Endothelial cell of umbilical vein (primary cell): ENCODE results near the gene NAPA. TPM values are rescaled to one million over a fixed set of nuclear protein-coding genes. Genes with fewer than 3 reads are reported as not detected.

Source experiments
- BruUV-seq: library from RNA; stranded (reverse); fragments of 400-500 nt; replicated peaks from 2 replicates; lab custom pipeline; 2021; lab: Mats Ljungman, UMichigan
- CTCF ChIA-PET: fragments of 300-600, 350-600 bp; sonication (Branson Sonifier 250); formaldehyde crosslinking; loops from one replicate; lab custom pipeline; 2021; ENCODE audit warnings: antibody characterized with exemption, inconsistent platforms; lab: Charles Lee
- POLR2A ChIA-PET: fragments of 300-600, 350-600 bp; sonication (Branson Sonifier 250); formaldehyde crosslinking; loops from one replicate; lab custom pipeline; 2021; ENCODE audit warnings: antibody characterized with exemption, inconsistent platforms; lab: Charles Lee
- DNase-seq: peaks from one replicate; pipeline ENCODE4 v3.0.0-alpha.2; 2011; ENCODE audit warnings: low read depth, low spot score
- FAIRE-seq: peaks from 2 replicates; lab custom pipeline; 2011; peaks lifted over from hg19 to GRCh38; lab: Jason Lieb, UNC
- H2AFZ ChIP-seq: 2 replicates; pipeline ENCODE4 v1.6.0; 2012; ENCODE audit warnings: low read depth, low read length, control low read depth, inconsistent platforms
- H3K27ac ChIP-seq: 2 replicates; pipeline ENCODE4 v1.5.1; 2011; ENCODE audit warnings: low read depth, mild to moderate bottlenecking, control low read depth, low read length, moderate library complexity; ENCODE audit not compliant: insufficient read depth
- H3K27me3 ChIP-seq, 2 experiments: 2 replicates each; pipeline versions ENCODE4 v1.6.0 to v1.6.1; 2011; ENCODE audit warnings: low read length in 2 of 2, mixed read lengths in 1 of 2; ENCODE audit not compliant: control insufficient read depth in 2 of 2, insufficient read depth in 2 of 2
- H3K36me3 ChIP-seq, 2 experiments: 2 replicates in 1 of 2; 3 replicates in 1 of 2; pipeline ENCODE4 v1.5.1; 2011; ENCODE audit warnings: low read length in 2 of 2, mild to moderate bottlenecking in 1 of 2, moderate library complexity in 1 of 2; ENCODE audit not compliant: control insufficient read depth in 2 of 2, insufficient read depth in 2 of 2; ENCODE audit errors: extremely low read depth in 1 of 2
- H3K4me1 ChIP-seq: 3 replicates; pipeline ENCODE4 v1.5.1; 2011; ENCODE audit warnings: mild to moderate bottlenecking, low read length; ENCODE audit not compliant: control insufficient read depth, insufficient read depth; ENCODE audit errors: extremely low read depth
- H3K4me2 ChIP-seq: 2 replicates; pipeline ENCODE4 v1.6.1; 2011; ENCODE audit warnings: low read length, control low read depth, mixed read lengths; ENCODE audit not compliant: insufficient read depth
- H3K4me3 ChIP-seq, 3 experiments: fragments of 200-600 bp in 1 of 3; sonication (generic), shearing (Covaris generic) in 1 of 3; replicated peaks in 1 of 3; 2 replicates each; pipeline ENCODE4 v1.5.1; 2011 to 2016; ENCODE audit warnings: control low read depth in 3 of 3, low read length in 3 of 3, mild to moderate bottlenecking in 2 of 3, inconsistent platforms in 1 of 3, low read depth in 1 of 3, moderate library complexity in 1 of 3; ENCODE audit not compliant: insufficient read depth in 1 of 3
- H3K79me2 ChIP-seq: 2 replicates; pipeline ENCODE4 v1.6.0; 2012; ENCODE audit warnings: low read length, inconsistent platforms; ENCODE audit not compliant: control insufficient read depth, insufficient read depth
- H3K9ac ChIP-seq: replicated peaks from 2 replicates; pipeline ENCODE3; 2011; ENCODE audit warnings: low read length, control low read depth; ENCODE audit not compliant: insufficient read depth; ENCODE audit errors: extremely low read depth
- H3K9me1 ChIP-seq: replicated peaks from 3 replicates; pipeline ENCODE4 v1.6.0; 2011; ENCODE audit warnings: mild to moderate bottlenecking, low read length; ENCODE audit not compliant: control insufficient read depth, insufficient read depth; ENCODE audit errors: extremely low read depth
- H3K9me3 ChIP-seq: replicated peaks from 2 replicates; pipeline ENCODE4 v1.5.1; 2012; ENCODE audit warnings: low read length, inconsistent platforms; ENCODE audit not compliant: control insufficient read depth, insufficient read depth
- H4K20me1 ChIP-seq: replicated peaks from 2 replicates; pipeline ENCODE3; 2011; ENCODE audit warnings: mild to moderate bottlenecking, low read length; ENCODE audit not compliant: control insufficient read depth, insufficient read depth; ENCODE audit errors: extremely low read depth
- CTCF ChIP-seq, 2 donors: IDR thresholded peaks; 1 replicate in 1 of 2; 2 replicates in 1 of 2; pipeline ENCODE4 v1.5.1; 2011; ENCODE audit warnings: low read length in 2 of 2, mild to moderate bottlenecking in 2 of 2, moderate library complexity in 2 of 2, control low read depth in 1 of 2, inconsistent platforms in 1 of 2, low read depth in 1 of 2; ENCODE audit not compliant: insufficient read depth in 1 of 2; ENCODE audit errors: extremely low read depth in 1 of 2
- EZH2 ChIP-seq: IDR thresholded peaks from 2 replicates; pipeline ENCODE4 v1.6.1; 2012; ENCODE audit warnings: borderline replicate concordance, low read depth, mild to moderate bottlenecking, moderate library complexity, low read length, inconsistent platforms; ENCODE audit not compliant: severe bottlenecking
- FOS ChIP-seq: IDR thresholded peaks from 2 replicates; pipeline ENCODE4 v1.6.1; 2011; ENCODE audit warnings: mild to moderate bottlenecking, low read length, moderate library complexity, borderline replicate concordance; ENCODE audit not compliant: insufficient read depth
- GATA2 ChIP-seq: IDR thresholded peaks from 2 replicates; pipeline ENCODE4 v1.7.0; 2011; ENCODE audit warnings: low read depth, mild to moderate bottlenecking, moderate library complexity, mixed read lengths, low read length; ENCODE audit not compliant: insufficient read length, insufficient read depth
- JUN ChIP-seq: IDR thresholded peaks from 2 replicates; pipeline ENCODE4 v1.6.1; 2011; ENCODE audit warnings: borderline replicate concordance, low read depth; ENCODE audit not compliant: insufficient read length, insufficient read depth
- MAX ChIP-seq: IDR thresholded peaks from 2 replicates; pipeline ENCODE4 v1.6.1; 2011; ENCODE audit not compliant: insufficient read depth, insufficient read length
- MYC ChIP-seq: IDR thresholded peaks from one replicate; pipeline ENCODE4 v1.6.1; 2011; ENCODE audit warnings: mild to moderate bottlenecking, low read depth, low read length
- POLR2A ChIP-seq: IDR thresholded peaks from 2 replicates; pipeline ENCODE4 v1.6.1; 2012; ENCODE audit warnings: low read depth, mild to moderate bottlenecking, control low read depth, low read length
- POLR2AphosphoS5 ChIP-seq: IDR thresholded peaks from 2 replicates; pipeline ENCODE4 v1.6.1; 2012; ENCODE audit warnings: low read depth, mild to moderate bottlenecking, control low read depth, low read length, moderate library complexity; ENCODE audit not compliant: insufficient read depth
- dilution Hi-C: fragments of 300-500 bp; cut with MboI; formaldehyde crosslinking; loops from one replicate; pipeline ENCODE4 v1.15.0; 2019; ENCODE audit warnings: low sequenced_read_pairs; ENCODE audit not compliant: extremely low pct_ligation_motif_present
- intact Hi-C: fragments of 100-400 bp; cut with micrococcal nuclease; formaldehyde crosslinking; loops from one replicate; pipeline ENCODE4 v1.10.0; 2022
- polyA plus RNA-seq, 4 experiments: library from polyadenylated mRNA; depleted of rRNA in 3 of 4; stranded (reverse) in 3 of 4; unstranded in 1 of 4; fragments of >200 nt; gene quantifications; 2 replicates each; pipeline versions ENCODE4 v1.2.1 to v1.2.3, GENCODE V29; 2011 to 2012; ENCODE audit warnings: missing spikeins in 1 of 4
- total RNA-seq: library from RNA; stranded (reverse); gene quantifications from 2 replicates; pipeline ENCODE4 v1.2.3, GENCODE V29; 2021

Gene NAPA
- total and polyA plus RNA-seq, 2 donors (not counting 3 experiments of a cell fraction or from before 2014, with no cell fraction given): 107 to 154 TPM

DNA sequence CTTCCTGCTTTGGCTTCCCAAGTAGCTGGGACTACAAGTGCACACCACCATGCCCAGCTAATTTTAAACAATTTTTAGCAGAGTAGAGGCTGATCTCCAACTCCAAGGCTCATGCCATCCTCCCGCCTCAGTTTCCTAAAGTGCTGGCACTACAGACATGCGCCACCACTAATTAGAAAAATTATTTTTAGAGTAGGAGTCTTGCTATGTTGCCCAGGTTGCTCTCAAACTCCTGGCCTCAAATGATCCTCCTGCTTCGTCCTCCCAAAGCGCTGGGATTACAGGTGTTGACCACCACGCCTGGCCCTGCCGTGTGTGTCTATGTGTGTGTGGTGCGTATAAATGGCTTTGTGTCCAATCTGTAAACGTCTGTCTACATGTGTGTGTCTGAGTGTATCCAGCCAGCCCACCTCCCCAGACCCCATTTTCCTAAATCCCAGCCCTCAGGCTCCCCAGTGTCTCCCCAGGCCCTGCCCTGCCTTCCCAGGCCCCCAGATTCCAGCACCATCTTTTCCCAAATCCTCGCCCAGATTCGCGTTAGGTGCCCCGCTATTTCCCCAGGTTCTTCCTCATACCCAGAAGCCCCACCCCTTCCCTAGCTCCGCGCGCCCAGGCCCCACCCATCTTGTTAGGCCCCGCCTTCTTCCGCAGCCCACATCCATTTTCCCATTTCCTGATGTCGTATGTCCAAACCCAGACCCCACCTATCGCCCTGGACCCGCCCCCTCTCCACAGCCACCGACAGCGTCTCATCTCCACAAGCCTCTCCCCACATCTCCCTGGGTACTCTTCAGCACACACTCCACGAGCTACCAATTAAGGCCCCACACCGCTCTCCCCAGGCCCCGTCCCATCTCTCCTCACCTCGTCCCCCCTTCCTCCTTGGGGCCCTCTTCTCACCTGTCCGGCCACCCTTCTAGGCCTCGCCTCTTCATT, 68.1 kb downstream of the NAPA start:
- intact Hi-C loops (no loop called here), dilution Hi-C loops (no loop called here)
- CTCF ChIA-PET: interaction anchor here (1.1 to 2.5 kb wide), 3 partner anchors 10 to 266 kb away, joined by 3 to 10 read pairs (median 4); partner anchors contain the start of gene EHD2
- H3K9ac ChIP-seq: no peak overlapping the region
- no peak overlapping the region for H3K27ac ChIP-seq
- no peaks in the 10 kb centered on the region for H3K4me1 ChIP-seq
- no TSS peak for BruUV-seq
- FAIRE-seq (peak; percentile 21), DNase-seq (no peak)
- H3K79me2 ChIP-seq: no peaks in the 10 kb centered on the region
- no peaks in the 10 kb centered on the region for H3K9me1 ChIP-seq
- H3K4me2 ChIP-seq: no peak overlapping the region
- no peak overlapping the region for H2AFZ ChIP-seq
- POLR2A ChIA-PET: no interaction called here
- no peaks in the 10 kb centered on the region for H4K20me1 ChIP-seq
- peaks cover 27 to 32% of the 10 kb centered on the region in 2 experiments for H3K27me3 ChIP-seq
- no peaks in the 10 kb centered on the region for H3K9me3 ChIP-seq
- TF ChIP-seq POLR2AphosphoS5 (no peak), GATA2 (no peak), CTCF (IDR thresholded peaks at IDR 0.05; ENCODE audit: extremely low read depth in 1 of 2, insufficient read depth in 1 of 2, low read depth in 1 of 2, low read length in 2 of 2) (no peak), POLR2A (no peak), EZH2 (no peak), MYC (no peak), FOS (no peak), JUN (no peak), MAX (no peak)
- H3K36me3 ChIP-seq: no peaks in the 10 kb centered on the region
- no peak overlapping the region for H3K4me3 ChIP-seq
